ENCODE measurements around the gene LMBR1L. TPM values are rescaled to one million over a fixed set of nuclear protein-coding genes. Genes with fewer than 3 reads are reported as not detected.

LMBR1L gene
- total RNA-seq, 1 experiment from 2014 or later, result 55.1 TPM

DNA sequence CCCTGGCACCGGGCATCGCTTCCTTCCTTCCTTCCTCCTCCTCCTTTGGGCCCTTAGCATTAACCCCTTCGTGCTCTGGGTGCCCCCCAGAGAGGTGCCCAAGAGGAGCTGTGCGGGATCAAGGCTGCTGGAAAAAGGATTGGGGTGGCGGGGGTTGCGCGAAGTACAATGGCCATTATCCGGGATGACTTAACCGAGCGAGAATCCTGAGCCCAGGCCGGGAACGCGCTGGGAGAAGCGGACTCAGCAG, 18.9 kb downstream of the LMBR1L start:
- Mint-ChIP-seq H3K27ac (no peak overlapping the region), H3K9me3 (no peaks in the 10 kb centered on the region; a peak in 1 of 5 replicates), H3K36me3 (ENCODE audit: insufficient read depth in 1 of 3, low read depth in 3 of 3) (peaks cover 0 to 3% (median 2%) of the 10 kb centered on the region in 3 experiments; a peak in 3 of 7 replicates), H3K4me1 (peaks cover 36 to 61% of the 10 kb centered on the region in 2 experiments), H3K4me3 (peak overlapping the region in 1 of 2 experiments; percentile 77; a peak in 3 of 5 replicates), H3K27me3 (ENCODE audit: low read depth) (peaks cover 92% of the 10 kb centered on the region)
- no peak overlapping the region for H2BK20ac ChIP-seq (ENCODE audit: low read depth, low read length, poor library complexity, severe bottlenecking)
- H3T11ph ChIP-seq (ENCODE audit: low read length), result no peak overlapping the region
- H2BK5ac ChIP-seq (ENCODE audit: insufficient read length, low read length), result no peak overlapping the region
- no peak overlapping the region for H3K27ac ChIP-seq (ENCODE audit: insufficient read length, low read depth, low read length)
- H2AFZ ChIP-seq (ENCODE audit: low read length), result no peak overlapping the region
- no peaks in the 10 kb centered on the region for H3K79me2 ChIP-seq (ENCODE audit: insufficient read depth, low read length)
- H3K14ac ChIP-seq (ENCODE audit: insufficient read depth, low read length), result no peak overlapping the region
- H3K9ac ChIP-seq (ENCODE audit: extremely low read depth, insufficient read length, low read length), result no peak overlapping the region
- no peaks in the 10 kb centered on the region for H3K9me3 ChIP-seq (ENCODE audit: control insufficient read depth, low read depth, low read length)
- no peak overlapping the region for H3K18ac ChIP-seq (ENCODE audit: insufficient read length, low read depth, low read length)
- DNase-seq, result no peak
- no peak overlapping the region for H3K23ac ChIP-seq (ENCODE audit: insufficient read length, low read depth, low read length)
- H3K23me2 ChIP-seq (ENCODE audit: insufficient read length, low read depth, low read length, poor library complexity, severe bottlenecking), result peaks cover 18% of the 10 kb centered on the region
- no peak overlapping the region for H4K5ac ChIP-seq (ENCODE audit: insufficient read length, low read depth, low read length)
- no peak overlapping the region for H2AK5ac ChIP-seq (ENCODE audit: insufficient read length, low read length)
- no peaks in the 10 kb centered on the region for H3K4me1 ChIP-seq (ENCODE audit: insufficient read depth, low read length)
- H2BK12ac ChIP-seq (ENCODE audit: insufficient read length, low read depth, low read length), result no peak overlapping the region
- no peaks in the 10 kb centered on the region for H3K79me1 ChIP-seq (ENCODE audit: insufficient read depth, low read depth, low read length, poor library complexity, severe bottlenecking)
- H4K8ac ChIP-seq (replicated peaks; ENCODE audit: insufficient read length, low read depth, low read length), result no peak overlapping the region
- no CpG with 5 or more reads among the region's 14 CpGs for WGBS (ENCODE audit: extremely low coverage, insufficient read length, low lambda C conversion rate)
- H4K91ac ChIP-seq (ENCODE audit: insufficient read length, low read depth, low read length), result no peak overlapping the region
- H2BK120ac ChIP-seq (ENCODE audit: low read depth, low read length, poor library complexity, severe bottlenecking), result no peak overlapping the region
- H3K4ac ChIP-seq (ENCODE audit: low read depth, low read length), result no peak overlapping the region
- H3K4me2 ChIP-seq (ENCODE audit: insufficient read depth, insufficient read length, low read length), result peak overlapping the region; percentile 27
- no peak overlapping the region for H2BK15ac ChIP-seq (ENCODE audit: low read depth, low read length)
- H4K20me1 ChIP-seq (ENCODE audit: control insufficient read depth, insufficient read depth, insufficient read length), result peaks cover 8% of the 10 kb centered on the region
- H3K56ac ChIP-seq (ENCODE audit: insufficient read length, low read depth, low read length), result no peak overlapping the region
- no peak for TF ChIP-seq CTCF (conservative IDR thresholded peaks at IDR 0.05)
- peaks cover 69% of the 10 kb centered on the region for H3K27me3 ChIP-seq (ENCODE audit: insufficient read depth, low read length)

Measured in H9 (cell line).